HepG2 (cell line): ENCODE results near the gene FHL3. TPM values are rescaled to one million over a fixed set of nuclear protein-coding genes. Genes with fewer than 3 reads are reported as not detected.

ENCODE experiments used
- CCAR2 ChIP-seq: fragments of 200-400 bp; formaldehyde crosslinking; optimal IDR thresholded peaks from 2 replicates; pipeline ENCODE3; 2018; ENCODE audit warnings: low read depth, mild to moderate bottlenecking, low read length, moderate library complexity
- ETV6 ChIP-seq: sonication (generic); formaldehyde crosslinking; conservative IDR thresholded peaks from 2 replicates; pipeline ENCODE4 v1.4.0; 2020; ENCODE audit warnings: missing genetic modification reagents
- FOSL2 ChIP-seq: sonication (generic); formaldehyde crosslinking; IDR thresholded peaks from 2 replicates; pipeline ENCODE4 v1.4.0; 2020; ENCODE audit warnings: missing genetic modification reagents
- KAT8 ChIP-seq: IDR thresholded peaks from 2 replicates; pipeline ENCODE4 v1.6.1; 2016; ENCODE audit warnings: missing genetic modification reagents, missing compliant biosample characterization
- PAX8 ChIP-seq: sonication (generic); formaldehyde crosslinking; IDR thresholded peaks from 2 replicates; pipeline ENCODE4 v1.8.0; 2022; ENCODE audit warnings: mild to moderate bottlenecking, missing genetic modification reagents, borderline replicate concordance
- SMAD3 ChIP-seq: sonication (generic); formaldehyde crosslinking; IDR thresholded peaks from 2 replicates; pipeline ENCODE4 v1.4.0; 2020; ENCODE audit warnings: missing genetic modification reagents
- ZBTB38 ChIP-seq: sonication (generic); formaldehyde crosslinking; IDR thresholded peaks from 2 replicates; pipeline ENCODE4 v1.5.1; 2020; ENCODE audit warnings: mild to moderate bottlenecking, missing genetic modification reagents
- ZEB1 ChIP-seq: IDR thresholded peaks from 2 replicates; pipeline ENCODE4 v1.6.1; 2012; ENCODE audit warnings: mild to moderate bottlenecking, low read depth, inconsistent platforms; ENCODE audit not compliant: insufficient replicate concordance
- ZKSCAN8 ChIP-seq: IDR thresholded peaks from 2 replicates; pipeline ENCODE4 v1.6.1; 2016; ENCODE audit warnings: borderline replicate concordance, missing genetic modification reagents, missing compliant biosample characterization
- ZNF24 ChIP-seq: fragments of 450-650 bp; IDR thresholded peaks from 2 replicates; pipeline ENCODE4 v1.6.1; 2017; ENCODE audit warnings: antibody characterized with exemption, mild to moderate bottlenecking
- ZNF354B ChIP-seq: sonication (generic); formaldehyde crosslinking; IDR thresholded peaks from 2 replicates; pipeline ENCODE4 v1.8.0; 2022; ENCODE audit warnings: mild to moderate bottlenecking, missing genetic modification reagents
- ZNF383 ChIP-seq: sonication (generic); formaldehyde crosslinking; IDR thresholded peaks from 2 replicates; pipeline ENCODE4 v1.4.0; 2020; ENCODE audit warnings: missing genetic modification reagents, mild to moderate bottlenecking, borderline replicate concordance
- ZNF451 ChIP-seq: sonication (generic); formaldehyde crosslinking; IDR thresholded peaks from 2 replicates; pipeline ENCODE4 v1.5.0; 2020; ENCODE audit warnings: mild to moderate bottlenecking, missing genetic modification reagents
- ZNF598 ChIP-seq: sonication (generic); formaldehyde crosslinking; IDR thresholded peaks from 2 replicates; pipeline ENCODE4 v1.5.1; 2020; ENCODE audit warnings: mild to moderate bottlenecking, missing genetic modification reagents, borderline replicate concordance
- ZNF605 ChIP-seq: sonication (generic); formaldehyde crosslinking; IDR thresholded peaks from 2 replicates; pipeline ENCODE4 v1.8.0; 2022; ENCODE audit warnings: mild to moderate bottlenecking, missing genetic modification reagents
- polyA plus RNA-seq, 8 experiments: library from polyadenylated mRNA; depleted of rRNA in 3 of 8; stranded (reverse) in 7 of 8; unstranded in 1 of 8; fragments of >200 nt; fragmentation: Illumina TruSeq in 4 of 8; extraction: Trizol in 4 of 8; gene quantifications; 2 replicates each; pipeline versions ENCODE4 v1.2.1 to v1.2.3, GENCODE V29; 2011 to 2016; ENCODE audit warnings: low read depth in 4 of 8, missing spikeins in 1 of 8, mixed read lengths in 1 of 8; ENCODE audit not compliant: insufficient read depth in 1 of 8
- total RNA-seq, 5 experiments: library from RNA; depleted of rRNA; stranded (reverse); fragments of >200 nt; fragmentation: Illumina TruSeq; extraction: Trizol; gene quantifications; 2 replicates each; pipeline ENCODE4 v1.2.3, GENCODE V29; 2016; ENCODE audit warnings: low read depth in 1 of 5
- TF ChIP-seq, protein P1 (sequence below): sonication (generic); formaldehyde crosslinking; IDR thresholded peaks from 2 replicates; pipeline ENCODE4 v1.5.0; 2020; ENCODE audit warnings: missing genetic modification reagents
- TF ChIP-seq, protein P2 (sequence below): IDR thresholded peaks from 2 replicates; pipeline ENCODE4 v1.6.1; 2016; ENCODE audit warnings: low read depth, borderline replicate concordance
- TF ChIP-seq, protein P3 (sequence below): sonication (generic); formaldehyde crosslinking; IDR thresholded peaks from 2 replicates; pipeline ENCODE4 v1.4.0; 2020; ENCODE audit warnings: low read depth, mild to moderate bottlenecking, missing genetic modification reagents
- TF ChIP-seq, protein P4 (sequence below): IDR thresholded peaks from 2 replicates; pipeline ENCODE4 v1.6.1; 2012; ENCODE audit warnings: low read depth, low read length, improper control_type of control experiment

FHL3 gene
- total and polyA plus RNA-seq, 2 of the 13 experiments (the other 11 are each of a cell fraction or from before 2014, with no cell fraction given) = 2.8 to 6.6 TPM

DNA sequence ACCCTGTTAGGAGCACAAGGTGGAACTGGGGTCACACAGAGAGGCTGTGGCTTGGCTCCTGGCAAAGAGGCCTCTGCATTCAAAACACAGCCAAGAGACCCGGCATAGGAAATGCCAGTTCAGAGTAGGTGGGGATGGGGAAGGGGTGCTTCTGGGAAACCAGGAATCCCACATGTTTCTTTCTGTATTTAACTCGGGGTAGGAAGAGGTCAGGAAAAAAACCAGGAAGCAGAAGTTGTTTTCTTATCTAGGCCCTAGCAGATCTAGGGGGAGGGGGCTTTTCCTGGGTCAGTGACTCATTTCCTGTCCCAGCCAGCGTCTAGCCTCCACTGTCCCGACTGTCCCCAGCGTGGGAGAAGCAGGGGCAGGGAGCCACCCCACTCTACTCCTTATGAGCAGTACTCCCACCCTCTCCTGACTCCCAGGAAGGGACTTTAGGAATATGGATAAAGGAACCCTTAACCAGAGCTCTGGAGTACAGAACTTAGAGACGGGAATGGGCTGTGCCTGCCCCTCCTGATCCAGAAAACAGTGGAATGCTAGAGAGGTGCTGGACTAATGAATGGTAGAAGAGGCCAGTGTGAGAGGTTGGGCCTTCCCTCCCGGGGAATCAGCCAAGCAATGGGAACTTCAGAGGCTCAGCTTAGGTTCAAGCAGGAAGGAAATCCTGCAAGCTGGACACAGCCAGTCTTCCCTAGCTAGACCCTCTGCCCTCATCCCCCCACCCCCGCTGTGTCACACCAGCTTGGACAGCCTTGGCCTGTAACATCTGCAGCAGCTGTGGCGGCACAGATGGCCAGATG is 5.7 kb downstream of the FHL3 start (continued):
- TF ChIP-seq, protein P1, sequence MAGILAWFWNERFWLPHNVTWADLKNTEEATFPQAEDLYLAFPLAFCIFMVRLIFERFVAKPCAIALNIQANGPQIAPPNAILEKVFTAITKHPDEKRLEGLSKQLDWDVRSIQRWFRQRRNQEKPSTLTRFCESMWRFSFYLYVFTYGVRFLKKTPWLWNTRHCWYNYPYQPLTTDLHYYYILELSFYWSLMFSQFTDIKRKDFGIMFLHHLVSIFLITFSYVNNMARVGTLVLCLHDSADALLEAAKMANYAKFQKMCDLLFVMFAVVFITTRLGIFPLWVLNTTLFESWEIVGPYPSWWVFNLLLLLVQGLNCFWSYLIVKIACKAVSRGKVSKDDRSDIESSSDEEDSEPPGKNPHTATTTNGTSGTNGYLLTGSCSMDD (CRISPR knock-in tag) = no peak
- TF ChIP-seq SMAD3 = no peak
- no peak for TF ChIP-seq PAX8 (CRISPR knock-in tag)
- 0 out of 2 replicates have a peak, but pooled peaks have one; percentile 28 for TF ChIP-seq ZNF383 (CRISPR knock-in tag)
- no peak for TF ChIP-seq ZNF24
- TF ChIP-seq ZNF598 = no peak
- TF ChIP-seq ZEB1 = no peak
- TF ChIP-seq, protein P2, sequence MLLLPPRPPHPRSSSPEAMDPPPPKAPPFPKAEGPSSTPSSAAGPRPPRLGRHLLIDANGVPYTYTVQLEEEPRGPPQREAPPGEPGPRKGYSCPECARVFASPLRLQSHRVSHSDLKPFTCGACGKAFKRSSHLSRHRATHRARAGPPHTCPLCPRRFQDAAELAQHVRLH (CRISPR knock-in tag) = no peak
- 0 out of 2 replicates have a peak, but pooled peaks have one; percentile 30 for TF ChIP-seq ETV6
- no peak for TF ChIP-seq ZNF354B (CRISPR knock-in tag)
- TF ChIP-seq, protein P3, sequence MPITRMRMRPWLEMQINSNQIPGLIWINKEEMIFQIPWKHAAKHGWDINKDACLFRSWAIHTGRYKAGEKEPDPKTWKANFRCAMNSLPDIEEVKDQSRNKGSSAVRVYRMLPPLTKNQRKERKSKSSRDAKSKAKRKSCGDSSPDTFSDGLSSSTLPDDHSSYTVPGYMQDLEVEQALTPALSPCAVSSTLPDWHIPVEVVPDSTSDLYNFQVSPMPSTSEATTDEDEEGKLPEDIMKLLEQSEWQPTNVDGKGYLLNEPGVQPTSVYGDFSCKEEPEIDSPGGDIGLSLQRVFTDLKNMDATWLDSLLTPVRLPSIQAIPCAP (CRISPR knock-in tag) = no peak
- peak; percentile 95 for TF ChIP-seq FOSL2
- TF ChIP-seq CCAR2 = no peak
- no peak; the same call in 1 of the 2 replicates for TF ChIP-seq ZBTB38 (CRISPR knock-in tag)
- peak; percentile 65; the same call in 1 of the 2 replicates for TF ChIP-seq ZKSCAN8 (CRISPR knock-in tag)
- no peak for TF ChIP-seq ZNF451 (CRISPR knock-in tag)
- TF ChIP-seq, protein P4, sequence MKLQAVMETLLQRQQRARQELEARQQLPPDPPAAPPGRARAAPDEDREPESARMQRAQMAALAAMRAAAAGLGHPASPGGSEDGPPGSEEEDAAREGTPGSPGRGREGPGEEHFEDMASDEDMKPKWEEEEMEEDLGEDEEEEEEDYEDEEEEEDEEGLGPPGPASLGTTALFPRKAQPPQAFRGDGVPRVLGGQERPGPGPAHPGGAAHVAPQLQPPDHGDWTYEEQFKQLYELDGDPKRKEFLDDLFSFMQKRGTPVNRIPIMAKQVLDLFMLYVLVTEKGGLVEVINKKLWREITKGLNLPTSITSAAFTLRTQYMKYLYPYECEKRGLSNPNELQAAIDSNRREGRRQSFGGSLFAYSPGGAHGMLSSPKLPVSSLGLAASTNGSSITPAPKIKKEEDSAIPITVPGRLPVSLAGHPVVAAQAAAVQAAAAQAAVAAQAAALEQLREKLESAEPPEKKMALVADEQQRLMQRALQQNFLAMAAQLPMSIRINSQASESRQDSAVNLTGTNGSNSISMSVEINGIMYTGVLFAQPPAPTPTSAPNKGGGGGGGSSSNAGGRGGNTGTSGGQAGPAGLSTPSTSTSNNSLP = no peak
- peak; percentile 67 for TF ChIP-seq KAT8 (CRISPR knock-in tag)
- no peak for TF ChIP-seq ZNF605 (CRISPR knock-in tag)
